DMS53 treated with DMSO at 0.1 percent for 48 hours (cell line): ENCODE data around the gene MYDGF.
"Not testable (repeated sequence)": the region's sequence is repeated elsewhere in the genome, so short reads cannot be mapped to it uniquely, and the experiment has no call there.

ENCODE experiments used
- DNase-seq: peaks from one replicate; lab custom pipeline; 2025; ENCODE audit not compliant: unreplicated experiment; lab: John Stamatoyannopoulos, UW

MYDGF gene

GRCh38 chr19:4700693-4700970 is 30.5 kb upstream of the MYDGF start:
- no peak for DNase-seq

- DNase-seq = no peak
These were observed 29.9 kb upstream of the MYDGF start for GRCh38 chr19:4699826-4700692.

GRCh38 chr19:4697304-4697703 is 27.2 kb upstream of the MYDGF start:
- no peak for DNase-seq

- DNase-seq = no peak
These were observed 25.1 kb upstream of the MYDGF start for GRCh38 chr19:4695224-4695731.

GRCh38 chr19:4694211-4694987 is 24.3 kb upstream of the MYDGF start:
- no peak for DNase-seq

GRCh38 chr19:4693471-4694121 is 23.5 kb upstream of the MYDGF start:
- DNase-seq = no peak

- DNase-seq = no peak
These were observed 22.9 kb upstream of the MYDGF start for GRCh38 chr19:4693078-4693350.

- DNase-seq = no peak
These were observed 22.3 kb upstream of the MYDGF start for GRCh38 chr19:4692251-4693077.

- no peak for DNase-seq
These were observed 21.2 kb upstream of the MYDGF start for GRCh38 chr19:4691373-4691772.

- DNase-seq = no peak
These were observed 20.2 kb upstream of the MYDGF start for GRCh38 chr19:4690361-4690760.

GRCh38 chr19:4689403-4689802 is 19.3 kb upstream of the MYDGF start:
- DNase-seq = no peak

- DNase-seq = no peak
These were observed 18.4 kb upstream of the MYDGF start for GRCh38 chr19:4688587-4688986.

GRCh38 chr19:4687396-4687795 is 17.3 kb upstream of the MYDGF start:
- no peak for DNase-seq

- no peak for DNase-seq
These were observed 16.6 kb upstream of the MYDGF start for GRCh38 chr19:4686700-4687099.

- no peak for DNase-seq
These were observed 14.4 kb upstream of the MYDGF start for GRCh38 chr19:4684312-4685095.

- DNase-seq = no peak
These were observed 12.5 kb upstream of the MYDGF start for GRCh38 chr19:4682417-4683200.

GRCh38 chr19:4680021-4680420 is 9.9 kb upstream of the MYDGF start:
- not testable (repeated sequence) for DNase-seq

GRCh38 chr19:4678881-4679790 is 9.0 kb upstream of the MYDGF start:
- no peak for DNase-seq
